ENCODE data around the gene AUTS2. TPM values are rescaled to one million over a fixed set of nuclear protein-coding genes. Genes with fewer than 3 reads are reported as not detected.
A peak's percentile ranks its signal among the peaks of the same experiment; 100 is the strongest.

The AUTS2 gene
- total RNA-seq, 1 experiment from 2014 or later = 42.1 TPM

DNA sequence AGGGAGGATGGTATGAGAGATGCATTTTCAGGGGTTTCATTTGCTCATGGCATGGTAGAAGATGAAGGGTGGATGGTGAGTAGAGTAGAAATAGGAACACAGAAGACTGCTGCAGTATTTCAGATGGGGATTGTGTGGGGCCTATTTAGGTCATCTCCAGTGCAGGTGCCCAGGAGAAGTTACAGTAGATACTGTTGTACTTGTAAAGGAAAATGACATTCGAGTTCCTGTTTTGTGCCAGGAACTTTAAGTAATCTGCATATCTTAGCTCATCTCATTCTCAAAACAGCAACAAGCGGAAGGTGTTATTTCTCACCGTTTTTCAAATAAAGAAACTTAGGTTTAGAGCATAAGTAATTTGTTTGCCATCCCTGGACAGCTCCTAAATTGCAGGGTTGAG lies 156.2 kb downstream of the AUTS2 start:
- BruUV-seq (replicated peaks) = no TSS peak
- no peak for TF ChIP-seq CTCF (conservative IDR thresholded peaks at IDR 0.05; ENCODE audit: low read depth, low read length)
- no peak for TF ChIP-seq EZH2 (IDR thresholded peaks at IDR 0.05; ENCODE audit: borderline replicate concordance, low read depth, low read length, poor library complexity, severe bottlenecking)
- Histone ChIP-seq H3K36me3 (ENCODE audit: insufficient read depth, low read length, poor library complexity, severe bottlenecking) (no peaks in the 10 kb centered on the region), H3K27ac (ENCODE audit: low read depth, low read length, poor library complexity, severe bottlenecking) (no peak overlapping the region), H3K4me3 (ENCODE audit: low read depth, low read length, poor library complexity, severe bottlenecking) (no peak overlapping the region), H3K4me1 (ENCODE audit: insufficient read depth, low read length, poor library complexity, severe bottlenecking) (peaks cover 29% of the 10 kb centered on the region), H3K9me3 (ENCODE audit: low read depth, low read length, poor library complexity, severe bottlenecking) (no peaks in the 10 kb centered on the region), H3K27me3 (replicated peaks; ENCODE audit: insufficient read depth, low read depth, low read length, poor library complexity) (no peaks in the 10 kb centered on the region)
- POLR2A ChIA-PET (ENCODE audit: low non-redundant PET) = interaction anchor here (0.6 kb wide), 1 partner anchor 15 kb away, joined by 4 read pairs; no protein-coding TSS in a partner anchor
- CTCF ChIA-PET = no interaction called here
- intact Hi-C loops (cut with micrococcal nuclease; ENCODE audit: unreplicated experiment) = no loop called here
- DNase-seq (ENCODE audit: low spot score) = no peak

DNA sequence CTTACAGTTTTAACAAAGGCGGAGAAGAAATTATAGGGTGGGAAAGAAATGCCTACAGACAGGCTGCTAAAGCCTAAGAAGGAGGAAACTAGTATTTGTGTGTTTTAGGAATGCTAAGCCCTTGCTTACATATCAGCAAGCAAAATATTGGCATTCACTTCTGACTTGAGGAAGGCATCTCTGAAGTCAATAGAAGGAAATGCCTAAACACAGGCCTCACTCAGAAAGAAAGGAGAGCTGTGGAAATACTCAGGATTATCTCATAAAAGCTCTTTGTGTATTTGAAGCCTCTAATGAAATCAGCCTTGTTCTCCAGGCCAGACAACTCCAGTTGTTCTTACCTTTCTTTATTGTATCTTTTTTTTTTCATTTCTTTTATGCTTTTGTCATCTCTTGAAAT lies 158.0 kb downstream of the AUTS2 start:
- no peak overlapping the region for H3K4me3 ChIP-seq (ENCODE audit: low read depth, low read length, poor library complexity, severe bottlenecking)
- TF ChIP-seq EZH2 (IDR thresholded peaks at IDR 0.05; ENCODE audit: borderline replicate concordance, low read depth, low read length, poor library complexity, severe bottlenecking) = no peak
- no TSS peak for BruUV-seq (replicated peaks)
- H3K36me3 ChIP-seq (ENCODE audit: insufficient read depth, low read length, poor library complexity, severe bottlenecking) = no peaks in the 10 kb centered on the region
- intact Hi-C loops (cut with micrococcal nuclease; ENCODE audit: unreplicated experiment) = no loop called here
- no peaks in the 10 kb centered on the region for H3K27me3 ChIP-seq (replicated peaks; ENCODE audit: insufficient read depth, low read depth, low read length, poor library complexity)
- peak; percentile 22 for DNase-seq (ENCODE audit: low spot score)
- no peak overlapping the region for H3K27ac ChIP-seq (ENCODE audit: low read depth, low read length, poor library complexity, severe bottlenecking)
- POLR2A ChIA-PET (ENCODE audit: low non-redundant PET) = no interaction called here
- H3K4me1 ChIP-seq (ENCODE audit: insufficient read depth, low read length, poor library complexity, severe bottlenecking) = peaks cover 29% of the 10 kb centered on the region
- CTCF ChIA-PET = no interaction called here
- H3K9me3 ChIP-seq (ENCODE audit: low read depth, low read length, poor library complexity, severe bottlenecking) = no peaks in the 10 kb centered on the region

- POLR2A ChIA-PET (ENCODE audit: low non-redundant PET) = no interaction called here
Observed at GRCh38 chr7:69757528-69757927, 159.3 kb downstream of the AUTS2 start.

More at GRCh38 chr7:69757528-69757927, 159.3 kb downstream of the AUTS2 start:
- CTCF ChIA-PET = no interaction called here
- no peak overlapping the region for H3K27ac ChIP-seq (ENCODE audit: low read depth, low read length, poor library complexity, severe bottlenecking)
- DNase-seq (ENCODE audit: low spot score) = no peak
- no peak for TF ChIP-seq CTCF (conservative IDR thresholded peaks at IDR 0.05; ENCODE audit: low read depth, low read length)
- TF ChIP-seq EZH2 (IDR thresholded peaks at IDR 0.05; ENCODE audit: borderline replicate concordance, low read depth, low read length, poor library complexity, severe bottlenecking) = no peak
- peaks cover 22% of the 10 kb centered on the region for H3K4me1 ChIP-seq (ENCODE audit: insufficient read depth, low read length, poor library complexity, severe bottlenecking)
- H3K27me3 ChIP-seq (replicated peaks; ENCODE audit: insufficient read depth, low read depth, low read length, poor library complexity) = no peaks in the 10 kb centered on the region
- no peaks in the 10 kb centered on the region for H3K36me3 ChIP-seq (ENCODE audit: insufficient read depth, low read length, poor library complexity, severe bottlenecking)
- intact Hi-C loops (cut with micrococcal nuclease; ENCODE audit: unreplicated experiment) = no loop called here
- no peaks in the 10 kb centered on the region for H3K9me3 ChIP-seq (ENCODE audit: low read depth, low read length, poor library complexity, severe bottlenecking)
- no peak overlapping the region for H3K4me3 ChIP-seq (ENCODE audit: low read depth, low read length, poor library complexity, severe bottlenecking)
- no TSS peak for BruUV-seq (replicated peaks)

All from A673 (cell line).